ENCODE results near the gene XYLT1.

The XYLT1 gene

GRCh38 chr16:17246974-17247732 lies 223.6 kb downstream of the XYLT1 start:
- no peak for DNase-seq

- no peak for DNase-seq
Observed at GRCh38 chr16:17246268-17246885, 224.4 kb downstream of the XYLT1 start.

- DNase-seq: no peak
Observed at GRCh38 chr16:17245776-17246175, 225.0 kb downstream of the XYLT1 start.

GRCh38 chr16:17244872-17245551 lies 225.7 kb downstream of the XYLT1 start:
- DNase-seq: no peak

- DNase-seq: no peak
Observed at GRCh38 chr16:17241264-17241835, 229.4 kb downstream of the XYLT1 start.

- peak; percentile 81 to 88 for DNase-seq
Observed at GRCh38 chr16:17238285-17239028, 232.3 kb downstream of the XYLT1 start.

GRCh38 chr16:17237350-17237944 lies 233.3 kb downstream of the XYLT1 start:
- no peak for DNase-seq

- peak; percentile 58 to 61 for DNase-seq
Observed at GRCh38 chr16:17235147-17235815, 235.5 kb downstream of the XYLT1 start.

GRCh38 chr16:17233318-17234002 lies 237.3 kb downstream of the XYLT1 start:
- DNase-seq: no peak

GRCh38 chr16:17232487-17232886 lies 238.3 kb downstream of the XYLT1 start:
- no peak for DNase-seq

- DNase-seq: no peak
Observed at GRCh38 chr16:17231972-17232371, 238.8 kb downstream of the XYLT1 start.

GRCh38 chr16:17230932-17231581 lies 239.7 kb downstream of the XYLT1 start:
- DNase-seq: no peak

GRCh38 chr16:17229766-17230165 lies 241.0 kb downstream of the XYLT1 start:
- no peak for DNase-seq

- DNase-seq: no peak
Observed at GRCh38 chr16:17229131-17229530, 241.6 kb downstream of the XYLT1 start.

GRCh38 chr16:17228708-17229055 lies 242.1 kb downstream of the XYLT1 start:
- no peak for DNase-seq

GRCh38 chr16:17228048-17228707 lies 242.6 kb downstream of the XYLT1 start:
- DNase-seq: no peak

GRCh38 chr16:17227278-17227677 lies 243.5 kb downstream of the XYLT1 start:
- no peak for DNase-seq

GRCh38 chr16:17225541-17225940 lies 245.2 kb downstream of the XYLT1 start:
- DNase-seq: no peak

- peak; percentile 34 to 59 for DNase-seq
Observed at GRCh38 chr16:17224879-17225281, 245.9 kb downstream of the XYLT1 start.

GRCh38 chr16:17224350-17224749 lies 246.4 kb downstream of the XYLT1 start:
- DNase-seq: no peak
